ENCODE results near the gene BRD4. TPM values are rescaled to one million over a fixed set of nuclear protein-coding genes. Genes with fewer than 3 reads are reported as not detected.

BRD4 gene
- total and polyA plus RNA-seq, 8 donors, result 10.6 to 113 (median 20.5) TPM

- DNase-seq, result no peak
- WGBS, 5 donors, result 60 to 70% (median 65%) methylated on average over 6 of the region's 6 CpGs
- Histone ChIP-seq H3K4me1 (peaks cover 64 to 100% (median 87%) of the 10 kb centered on the region in 4 donors), H3K36me3 (peaks cover 33 to 82% (median 69%) of the 10 kb centered on the region in 4 donors), H3K27me3 (no peaks in the 10 kb centered on the region), H3K9me3 (no peaks in the 10 kb centered on the region), H3K4me3 (no peak overlapping the region), H3K27ac (no peak overlapping the region)
- intact Hi-C loops (cut with DNase I; ENCODE audit: low total_unique reads), result loop anchor here (10.0 kb wide), 1 partner anchor 55 kb away; no protein-coding TSS in a partner anchor
- no peak for TF ChIP-seq CTCF (IDR thresholded peaks at IDR 0.05)
- no peak for TF ChIP-seq POLR2AphosphoS5 (IDR thresholded peaks at IDR 0.05)
- no peak for TF ChIP-seq POLR2A (IDR thresholded peaks at IDR 0.05)
- no peak for TF ChIP-seq EP300 (IDR thresholded peaks at IDR 0.05)
Measured at GRCh38 chr19:15269806-15270205, 62.5 kb downstream of the BRD4 start.

- Histone ChIP-seq H3K27me3 (no peaks in the 10 kb centered on the region), H3K36me3 (peaks cover 42 to 91% (median 78%) of the 10 kb centered on the region in 4 donors), H3K27ac (peak overlapping the region in 2 of 5 donors; percentile 40 to 87)
Measured at GRCh38 chr19:15268928-15269253, 63.4 kb downstream of the BRD4 start.

GRCh38 chr19:15268192-15268927 lies 64.0 kb downstream of the BRD4 start:
- TF ChIP-seq POLR2AphosphoS5 (IDR thresholded peaks at IDR 0.05) (no peak), EP300 (IDR thresholded peaks at IDR 0.05) (no peak), POLR2A (IDR thresholded peaks at IDR 0.05) (no peak), CTCF (IDR thresholded peaks at IDR 0.05) (no peak)
- intact Hi-C loops (cut with DNase I; ENCODE audit: low total_unique reads), result loop anchor here (10.0 kb wide), 1 partner anchor 56 kb away; no protein-coding TSS in a partner anchor
- H3K4me1 ChIP-seq, result peaks cover 57 to 100% (median 87%) of the 10 kb centered on the region in 4 donors
- H3K27me3 ChIP-seq, result no peaks in the 10 kb centered on the region
- no peaks in the 10 kb centered on the region for H3K9me3 ChIP-seq
- no peak for DNase-seq
- H3K27ac ChIP-seq, result peak overlapping the region in 2 of 5 donors; percentile 40 to 87
- peaks cover 48 to 97% (median 84%) of the 10 kb centered on the region in 4 donors for H3K36me3 ChIP-seq
- H3K4me3 ChIP-seq, result no peak overlapping the region
- 48 to 68% (median 59%) methylated on average over 12 of the region's 12 CpGs for WGBS, 5 donors

More at GRCh38 chr19:15268928-15269253, 63.4 kb downstream of the BRD4 start:
- H3K4me1 ChIP-seq, result peaks cover 61 to 100% (median 87%) of the 10 kb centered on the region in 4 donors
- intact Hi-C loops (cut with DNase I; ENCODE audit: low total_unique reads), result loop anchor here (10.0 kb wide), 1 partner anchor 56 kb away; no protein-coding TSS in a partner anchor
- TF ChIP-seq EP300 (IDR thresholded peaks at IDR 0.05), result no peak
- no peak for TF ChIP-seq POLR2A (IDR thresholded peaks at IDR 0.05)
- no peak for TF ChIP-seq CTCF (IDR thresholded peaks at IDR 0.05)
- TF ChIP-seq POLR2AphosphoS5 (IDR thresholded peaks at IDR 0.05), result no peak
- H3K9me3 ChIP-seq, result no peaks in the 10 kb centered on the region
- H3K4me3 ChIP-seq, result no peak overlapping the region
- no peak for DNase-seq
- 59 to 70% (median 61%) methylated on average over 5 of the region's 5 CpGs for WGBS, 5 donors

GRCh38 chr19:15266683-15267082 lies 65.7 kb downstream of the BRD4 start:
- H3K27ac ChIP-seq, result peak overlapping the region; percentile 9 to 90 (median 82)
- intact Hi-C loops (cut with DNase I; ENCODE audit: low total_unique reads), result loop anchor here (10.0 kb wide), 1 partner anchor 58 kb away; no protein-coding TSS in a partner anchor
- H3K9me3 ChIP-seq, result no peaks in the 10 kb centered on the region
- no peaks in the 10 kb centered on the region for H3K27me3 ChIP-seq
- peaks cover 52 to 99% (median 87%) of the 10 kb centered on the region in 4 donors for H3K36me3 ChIP-seq
- peaks cover 47 to 92% (median 74%) of the 10 kb centered on the region in 4 donors for H3K4me1 ChIP-seq
- WGBS, 5 donors, result 73 to 90% (median 81%) methylated on average over 1 of the region's 1 CpG
- no peak for DNase-seq
- TF ChIP-seq CTCF (IDR thresholded peaks at IDR 0.05) (no peak), EP300 (IDR thresholded peaks at IDR 0.05) (no peak), POLR2A (IDR thresholded peaks at IDR 0.05) (no peak), POLR2AphosphoS5 (IDR thresholded peaks at IDR 0.05) (no peak)
- no peak overlapping the region for H3K4me3 ChIP-seq

Measured in stomach (tissue), 9 donors.